Stimulated activated CD8-positive, alpha-beta memory T cell treated with anti-CD3 and anti-CD28 coated beads, Interleukin-12 subunit alpha, Interleukin-12 subunit beta, amount 100 ng/mL, for 4 hours (primary cell): ENCODE measurements around the gene ZNF423.

Source experiments
- DNase-seq: peaks from one replicate; pipeline ENCODE4 v3.0.0-alpha.2; 2020; ENCODE audit warnings: low read depth

Gene ZNF423

DNA sequence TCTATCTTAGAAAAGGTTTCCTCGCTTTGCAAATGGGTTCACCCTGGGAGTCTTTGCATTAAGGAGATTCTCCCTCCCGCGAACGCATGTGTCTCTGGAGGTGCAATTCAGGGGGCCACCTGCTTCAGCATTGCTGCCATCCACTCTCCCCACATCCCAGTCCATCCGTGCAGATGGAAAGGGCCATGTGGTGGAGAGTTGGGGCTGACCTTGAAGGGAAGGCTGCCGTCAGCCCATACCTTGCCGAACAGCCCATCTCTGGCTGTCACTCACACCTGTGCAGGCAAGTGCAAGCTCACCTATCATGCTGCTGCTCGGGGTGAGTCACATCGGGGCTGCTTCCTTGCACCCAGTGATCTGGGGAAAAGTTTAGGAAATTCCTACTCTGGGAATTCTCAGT, 106.1 kb downstream of the ZNF423 start:
- no peak for DNase-seq

DNA sequence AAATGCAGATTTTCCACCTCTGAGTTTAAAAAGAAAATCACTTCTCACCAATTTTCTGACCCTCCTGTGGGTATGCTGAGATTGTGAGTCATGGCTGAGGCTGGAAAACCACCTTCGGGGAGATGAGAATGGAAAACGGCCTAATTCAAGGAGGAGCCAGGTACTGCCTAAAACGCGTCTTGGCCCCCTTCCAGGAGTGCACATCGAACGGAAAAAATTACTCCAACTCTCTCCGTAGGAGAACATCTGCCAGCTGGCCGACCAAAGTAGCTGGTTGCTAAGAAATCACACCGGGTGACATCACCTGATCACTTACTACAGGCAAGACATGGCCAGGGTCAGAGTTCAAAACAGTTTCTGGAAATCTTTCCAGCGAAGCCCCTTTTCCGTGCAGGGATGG, 107.6 kb downstream of the ZNF423 start:
- no peak for DNase-seq

DNA sequence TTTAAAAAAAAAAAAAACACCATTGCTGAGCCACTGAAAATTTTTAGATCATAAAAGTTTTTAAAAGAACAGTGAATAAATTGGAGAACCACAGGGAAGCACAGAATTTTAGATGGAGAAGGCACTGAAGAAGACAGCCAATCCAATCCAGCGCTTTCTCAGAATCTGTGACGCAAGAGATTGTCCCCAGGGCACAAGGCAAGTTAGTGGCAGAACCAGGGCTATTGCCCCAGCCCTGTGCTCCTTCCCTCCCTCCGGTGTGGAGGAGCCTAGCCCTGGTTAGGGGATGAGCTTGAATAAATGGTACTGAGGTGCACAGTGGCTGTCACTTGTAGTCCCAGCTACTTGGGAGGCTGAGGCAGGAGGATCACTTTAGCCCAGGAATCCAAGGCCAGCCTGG, 108.3 kb downstream of the ZNF423 start:
- no peak for DNase-seq

DNA sequence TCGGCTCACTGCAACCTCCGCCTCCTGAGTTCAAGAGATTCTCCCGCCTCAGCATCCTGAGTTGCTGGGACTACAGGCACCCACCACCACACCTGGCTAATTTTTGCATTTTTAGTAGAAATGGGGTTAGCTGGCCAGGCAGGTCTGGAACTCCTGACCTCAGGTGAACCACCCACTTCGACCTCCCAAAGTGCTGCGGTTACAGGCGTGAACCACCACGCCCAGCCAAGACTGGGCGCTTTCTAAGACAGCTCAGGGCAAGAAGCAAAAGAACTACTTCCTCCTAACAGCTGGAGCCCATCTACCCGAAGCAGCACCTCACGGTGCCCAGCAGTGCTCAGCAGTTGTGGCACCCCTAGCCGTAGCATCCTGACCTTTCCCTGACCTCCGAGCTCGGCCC, 109.4 kb downstream of the ZNF423 start:
- no peak for DNase-seq

DNA sequence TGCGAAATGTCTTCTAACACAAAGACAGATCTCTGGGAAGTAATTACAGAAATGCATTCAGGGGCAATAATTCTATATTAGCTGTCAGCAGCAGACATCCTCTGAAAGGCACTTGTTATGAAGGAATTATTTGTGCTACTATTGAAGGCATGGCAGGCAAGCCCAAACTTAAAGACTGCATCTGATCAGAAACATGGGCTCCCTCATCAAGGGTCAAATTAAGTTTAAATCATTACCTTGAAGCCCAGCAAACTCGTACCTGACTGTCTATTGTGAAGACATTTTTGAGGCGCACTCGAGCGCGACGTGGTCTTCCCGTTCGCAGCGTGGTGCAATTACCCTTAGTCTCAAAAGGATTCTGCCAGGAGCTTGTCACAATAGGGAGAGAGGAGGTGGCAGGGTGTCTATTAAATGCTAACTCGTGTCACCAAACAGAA, 110.6 kb downstream of the ZNF423 start:
- no peak for DNase-seq

DNA sequence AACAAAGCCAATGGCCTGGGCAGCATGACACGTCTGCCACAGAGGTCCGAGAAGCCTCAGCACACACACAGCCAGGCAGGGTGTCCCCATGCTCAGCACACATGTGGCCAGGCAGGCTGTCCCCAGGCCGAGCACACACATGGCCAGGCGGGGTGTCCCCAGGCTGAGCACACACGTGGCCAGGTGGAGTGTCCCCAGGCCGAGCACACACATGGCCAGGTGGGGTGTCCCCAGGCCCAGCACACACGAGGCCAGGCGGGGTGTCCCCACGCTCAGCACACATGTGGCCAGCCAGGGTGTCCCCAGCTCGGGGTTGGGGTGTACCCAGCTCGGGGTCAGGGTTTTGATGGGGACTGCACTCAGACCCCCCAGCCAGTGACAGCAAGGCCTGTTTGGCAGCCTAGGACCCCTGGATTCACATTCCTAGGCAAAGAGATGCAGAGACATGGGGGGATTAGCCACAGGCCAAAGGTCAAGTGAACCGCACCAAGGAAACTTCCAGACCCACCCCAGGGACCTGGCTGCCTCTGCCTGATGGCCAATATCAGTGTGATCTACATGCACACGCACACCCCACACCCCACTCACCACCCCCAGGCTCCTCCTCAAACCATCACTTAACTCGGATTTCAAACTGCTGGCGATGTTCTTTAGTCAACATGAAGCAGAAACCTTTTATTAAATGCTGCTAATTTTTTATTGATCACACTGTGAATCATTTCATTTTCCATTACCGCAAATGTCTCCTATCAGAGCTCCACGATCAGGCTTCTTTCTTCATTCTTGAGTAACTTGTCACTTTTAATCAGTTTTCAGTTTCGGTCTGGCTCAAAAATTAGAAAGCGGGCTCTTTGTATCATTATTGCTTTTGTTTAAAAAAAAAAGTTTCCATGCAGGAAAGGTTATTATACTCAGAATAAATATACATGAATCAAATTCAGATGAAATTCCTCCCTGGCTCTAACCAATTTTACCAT, 111.4 kb downstream of the ZNF423 start:
- no peak for DNase-seq

DNA sequence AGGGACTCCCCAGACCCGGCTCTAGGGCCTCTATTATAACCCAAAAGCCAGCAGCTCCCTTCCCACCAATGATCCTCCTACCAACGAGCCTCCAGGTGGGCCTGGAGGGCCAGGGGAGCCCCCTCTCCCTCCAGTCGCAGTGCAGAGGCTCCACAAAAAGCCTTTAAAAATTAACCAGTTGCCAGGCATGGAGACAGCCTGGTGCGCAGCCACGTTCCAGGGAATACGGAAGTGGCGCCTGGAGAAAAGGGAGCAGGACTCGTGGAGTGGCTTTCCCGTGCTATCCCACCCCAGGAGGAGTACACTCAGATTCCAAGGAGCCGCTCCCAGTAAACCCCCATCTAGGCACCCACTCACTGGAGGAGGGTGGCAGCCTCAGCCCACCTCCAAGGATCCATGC, 112.3 kb downstream of the ZNF423 start:
- no peak for DNase-seq

DNA sequence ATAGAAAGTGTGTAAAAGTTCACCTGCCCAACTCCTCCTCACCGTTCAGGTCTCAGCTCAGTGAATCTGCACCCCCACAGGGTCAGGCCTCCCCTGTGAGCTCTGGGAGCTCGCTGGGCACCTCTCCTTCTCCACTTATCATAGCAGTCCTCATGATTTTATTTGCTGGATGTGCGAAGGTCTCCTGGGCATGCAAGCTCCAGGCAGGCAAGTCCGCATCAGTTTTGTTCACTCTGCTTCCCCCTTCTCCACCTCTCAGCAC, 112.8 kb downstream of the ZNF423 start:
- DNase-seq: no peak

DNA sequence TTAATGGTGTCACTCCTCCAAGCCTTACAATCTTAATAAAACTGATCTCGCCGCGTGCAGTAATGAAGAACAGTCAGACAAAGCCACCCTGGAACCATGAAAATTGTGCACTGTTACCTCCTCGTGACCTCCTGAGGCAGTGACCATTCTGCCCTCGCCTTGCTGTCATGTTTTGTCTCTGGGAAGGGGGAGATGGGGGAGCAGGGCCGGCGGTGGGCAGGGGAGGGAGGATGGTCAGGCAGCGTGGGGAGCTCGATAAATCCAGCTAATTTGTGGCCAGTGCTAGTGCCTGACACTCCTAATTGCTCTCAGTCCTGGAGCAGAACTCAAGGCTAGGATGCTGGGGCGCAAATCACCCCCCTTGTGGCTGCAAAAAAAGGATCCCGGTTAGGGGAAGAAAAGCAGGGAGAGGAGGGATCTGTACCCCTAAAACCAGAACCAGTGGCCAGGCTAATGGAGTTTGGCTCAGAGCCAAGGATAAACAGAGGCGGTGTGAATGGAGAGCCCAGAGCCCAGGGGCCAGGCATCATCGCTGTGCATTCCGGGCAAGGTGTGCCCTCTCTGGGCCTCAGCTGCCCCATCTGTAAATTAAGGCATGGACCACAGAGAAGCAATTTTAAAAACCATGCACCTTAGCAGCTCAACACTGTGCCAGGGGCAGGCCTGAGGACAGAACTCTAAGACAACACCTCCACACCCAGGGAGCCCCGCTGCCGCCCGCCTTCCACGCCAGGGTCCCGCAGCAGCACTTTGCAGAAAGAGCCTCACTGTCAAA, 113.3 kb downstream of the ZNF423 start:
- no peak for DNase-seq

DNA sequence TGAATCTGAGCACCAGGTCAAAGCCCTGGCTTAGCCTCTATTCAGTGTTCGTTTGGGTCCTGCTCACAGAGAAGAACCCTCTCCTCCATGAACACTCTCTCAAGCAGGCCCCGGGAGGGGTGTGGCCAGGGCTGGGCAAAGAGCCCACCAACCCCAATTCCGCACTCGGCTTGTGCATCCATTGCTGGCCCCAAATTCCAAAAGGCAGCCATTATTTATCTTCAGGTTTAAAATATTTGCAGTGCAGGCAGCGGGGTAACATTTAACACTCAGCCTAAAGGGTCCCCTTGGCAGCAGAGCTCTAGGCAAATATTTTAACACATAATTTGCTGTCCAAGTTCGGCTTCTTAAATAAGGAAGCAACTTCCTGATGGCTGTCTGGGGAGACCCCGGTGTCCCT, 115.7 kb downstream of the ZNF423 start:
- no peak for DNase-seq

DNA sequence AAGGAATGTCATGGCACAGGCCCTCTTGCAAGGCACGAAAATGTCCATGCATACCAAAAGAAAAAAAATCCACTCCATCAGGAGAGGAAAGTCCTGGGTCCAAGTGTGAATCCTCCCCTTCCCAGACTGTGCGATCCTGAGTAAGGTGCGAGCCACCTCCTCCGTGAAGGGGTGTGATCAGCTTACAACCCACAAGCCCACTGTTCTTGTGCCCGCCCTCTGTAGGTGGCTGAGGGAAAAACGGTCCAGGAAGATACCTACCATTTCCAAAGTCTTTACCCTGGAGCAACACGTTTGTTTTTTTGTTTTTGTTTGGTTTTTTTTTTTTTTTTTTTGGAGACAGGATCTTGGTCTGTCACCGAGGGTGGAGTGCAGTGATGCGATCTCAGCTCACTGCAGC, 116.5 kb downstream of the ZNF423 start:
- DNase-seq: no peak

DNA sequence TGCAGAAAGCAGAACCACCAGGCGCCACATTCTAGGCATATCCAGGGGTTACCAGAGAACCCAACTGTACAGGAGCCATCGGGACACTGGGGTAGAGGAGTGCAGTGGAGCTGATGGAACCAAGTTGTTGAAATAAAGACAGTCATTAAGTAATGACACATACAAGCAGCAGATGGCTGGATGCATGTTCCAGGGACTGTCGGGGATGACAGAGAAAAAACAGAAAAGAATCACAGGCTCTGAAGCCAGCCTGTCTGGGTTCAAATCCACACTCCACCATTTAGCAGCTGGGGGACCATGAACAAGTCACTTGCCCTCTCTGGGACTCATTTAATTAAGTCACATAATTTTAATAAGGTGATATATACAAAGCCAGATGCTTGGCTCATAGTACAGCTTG, 117.1 kb downstream of the ZNF423 start:
- no peak for DNase-seq

DNA sequence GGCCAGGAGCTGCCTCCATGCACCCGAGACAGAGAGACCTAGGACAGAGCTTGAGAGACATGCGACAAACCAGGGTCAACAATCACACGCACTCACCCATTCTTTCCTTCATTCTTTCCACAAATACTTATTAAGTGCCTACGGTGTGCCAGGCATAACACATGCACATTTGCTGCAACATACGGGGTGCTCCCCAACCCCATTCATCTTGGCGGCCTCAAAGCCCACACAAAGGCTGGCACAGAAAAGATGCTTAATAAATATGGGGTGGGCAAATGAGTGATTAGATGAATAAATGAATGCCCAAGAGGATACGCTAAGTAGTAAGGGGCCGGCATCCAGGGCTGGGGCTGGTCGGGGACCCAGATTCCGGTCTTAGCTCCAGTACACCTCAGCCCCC, 117.9 kb downstream of the ZNF423 start:
- DNase-seq: no peak

DNA sequence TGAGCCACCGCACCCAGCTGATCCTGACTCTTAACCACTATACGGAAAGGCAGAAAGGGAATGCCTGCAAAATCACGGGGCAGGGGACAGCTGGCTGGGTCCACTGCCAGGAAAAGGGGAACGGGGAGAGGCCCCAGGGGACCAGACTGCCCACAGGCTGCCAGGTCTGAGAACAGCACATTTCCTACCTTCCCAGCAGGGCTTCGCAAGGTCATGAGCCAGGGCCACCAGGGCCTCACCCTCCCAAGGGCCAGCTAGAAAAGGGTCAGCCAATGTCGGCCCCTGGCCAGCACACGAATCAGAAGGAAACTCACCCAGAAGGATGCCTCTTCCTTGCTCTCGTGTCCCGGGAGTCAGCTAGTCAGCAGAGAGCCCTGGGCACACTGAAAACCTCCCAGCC, 118.4 kb downstream of the ZNF423 start:
- no peak for DNase-seq

DNA sequence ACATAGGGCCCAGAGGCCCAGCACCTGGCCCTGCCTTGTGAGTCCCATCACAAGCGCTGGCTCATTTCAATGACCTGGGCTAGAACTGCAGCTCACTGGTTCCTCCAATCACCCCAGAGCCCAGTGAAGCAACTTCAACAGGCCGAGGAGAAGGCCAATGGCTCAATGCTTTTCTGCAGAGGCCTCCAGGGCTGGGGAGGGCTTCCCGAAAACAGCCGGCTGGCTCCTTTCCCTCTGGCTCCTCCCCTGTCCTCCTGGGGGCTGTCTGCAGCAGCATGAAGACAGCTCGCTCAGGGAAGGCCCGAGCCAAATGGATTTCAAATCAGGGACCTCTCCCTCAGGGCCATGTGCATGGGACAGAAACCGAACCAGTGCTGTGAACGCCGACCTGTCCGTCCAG, 121.6 kb downstream of the ZNF423 start:
- DNase-seq: no peak

DNA sequence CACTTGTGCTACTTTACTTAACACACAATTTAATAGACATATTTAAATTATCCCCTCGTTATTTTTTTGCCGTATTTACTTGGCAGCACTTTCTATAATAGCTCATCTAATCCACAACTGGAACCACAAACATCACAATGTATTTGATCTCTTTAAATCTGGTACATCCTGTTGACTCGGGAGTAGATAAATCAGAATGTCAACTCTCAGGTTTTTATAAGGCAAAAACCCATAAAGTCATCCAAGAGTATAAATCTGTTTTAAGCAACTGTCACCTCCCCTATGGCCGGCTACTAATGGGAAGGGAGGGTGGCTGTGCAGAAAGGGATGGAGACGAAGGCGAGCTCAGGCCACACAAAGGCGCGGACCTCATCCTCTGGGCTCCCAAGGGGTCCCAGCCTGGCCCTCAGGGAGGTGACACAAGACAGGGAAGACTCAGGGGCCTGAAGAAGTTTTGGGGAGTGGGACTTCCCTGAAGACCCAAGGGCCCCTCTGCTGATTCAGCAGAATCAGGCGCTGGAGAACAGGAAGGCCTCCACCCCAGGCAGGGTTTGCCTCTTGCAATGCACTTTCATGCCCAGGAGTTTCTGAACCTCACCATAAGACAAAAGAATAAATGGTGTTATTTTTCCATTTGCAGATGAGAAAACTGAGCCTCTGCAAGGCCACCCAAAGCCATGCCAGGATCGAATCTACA, 122.5 kb downstream of the ZNF423 start:
- DNase-seq: no peak

DNA sequence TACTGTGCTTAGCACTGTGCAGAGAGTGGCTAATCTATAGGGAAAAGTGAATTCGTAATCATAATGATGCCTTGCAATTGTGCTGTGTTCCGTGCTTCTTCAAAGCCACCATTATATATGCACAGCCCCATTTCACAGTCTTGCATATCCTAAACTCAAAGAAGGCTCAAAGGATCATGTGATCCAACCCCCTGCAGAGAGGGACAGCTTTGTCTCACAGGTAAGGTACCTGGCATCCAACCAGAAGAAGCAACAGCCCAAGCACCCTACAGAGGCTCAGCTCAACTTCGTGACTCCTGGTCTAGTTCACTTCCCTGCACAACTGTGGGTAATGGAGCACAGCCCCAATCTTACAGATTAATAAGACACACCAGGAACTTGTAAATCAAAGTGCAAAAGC, 124.0 kb downstream of the ZNF423 start:
- no peak for DNase-seq

DNA sequence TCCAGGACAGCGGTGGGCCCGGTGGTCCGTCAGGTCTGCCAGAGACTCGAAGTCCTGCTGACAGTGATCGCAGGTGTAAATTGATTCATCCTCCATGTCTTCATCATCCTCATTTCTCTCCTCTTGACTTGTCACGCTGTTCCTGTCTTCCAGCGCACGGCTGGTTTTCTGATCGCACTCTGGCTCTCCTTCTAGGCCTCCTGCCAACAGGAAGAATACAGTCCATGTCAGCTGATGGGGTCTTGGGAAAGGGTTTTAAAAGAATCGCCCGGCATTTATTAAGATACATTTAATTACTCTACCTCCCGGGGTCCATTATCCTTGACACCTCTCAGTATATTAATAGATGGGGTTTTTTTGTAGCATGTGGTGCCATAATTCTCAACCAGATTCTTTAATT, 125.1 kb downstream of the ZNF423 start:
- DNase-seq: no peak

DNA sequence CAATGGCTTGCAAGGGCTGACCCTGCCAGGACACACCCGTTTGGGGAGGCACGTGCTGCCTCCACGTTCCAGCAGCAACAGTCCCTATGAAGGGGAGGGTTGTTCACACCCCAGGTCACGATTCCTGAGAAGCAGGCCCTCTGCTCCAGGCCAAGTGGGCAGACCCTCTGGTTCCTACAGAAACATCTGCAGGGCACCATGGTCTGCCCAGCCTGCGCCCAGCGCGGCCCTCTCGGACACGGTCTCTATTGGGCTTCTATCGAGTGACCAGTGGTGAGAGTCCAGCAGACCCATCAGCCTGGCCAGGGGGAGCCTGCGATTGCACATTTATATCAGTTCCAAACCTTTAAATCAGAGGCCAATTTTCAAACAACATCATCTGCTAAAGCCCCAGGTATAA, 128.3 kb downstream of the ZNF423 start:
- no peak for DNase-seq

DNA sequence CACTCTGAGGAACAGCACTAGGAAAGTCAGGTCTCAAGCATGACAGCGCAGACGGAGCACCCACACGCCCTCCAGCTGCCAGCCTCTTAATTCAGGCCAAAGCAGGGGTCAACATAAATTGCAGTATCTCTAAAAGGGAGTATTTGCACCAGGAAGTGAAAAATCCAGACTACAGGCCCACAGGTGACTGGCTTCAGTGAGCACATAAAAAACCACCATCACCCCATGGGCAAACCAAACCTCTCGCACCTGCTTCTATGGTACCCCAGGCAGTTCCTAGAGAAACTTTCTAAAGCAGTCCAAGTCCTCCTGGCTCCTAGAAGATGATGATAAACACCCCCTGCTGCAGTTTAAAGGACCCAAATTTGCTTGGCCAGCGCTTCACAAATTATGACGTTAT, 129.8 kb downstream of the ZNF423 start:
- DNase-seq: no peak

DNA sequence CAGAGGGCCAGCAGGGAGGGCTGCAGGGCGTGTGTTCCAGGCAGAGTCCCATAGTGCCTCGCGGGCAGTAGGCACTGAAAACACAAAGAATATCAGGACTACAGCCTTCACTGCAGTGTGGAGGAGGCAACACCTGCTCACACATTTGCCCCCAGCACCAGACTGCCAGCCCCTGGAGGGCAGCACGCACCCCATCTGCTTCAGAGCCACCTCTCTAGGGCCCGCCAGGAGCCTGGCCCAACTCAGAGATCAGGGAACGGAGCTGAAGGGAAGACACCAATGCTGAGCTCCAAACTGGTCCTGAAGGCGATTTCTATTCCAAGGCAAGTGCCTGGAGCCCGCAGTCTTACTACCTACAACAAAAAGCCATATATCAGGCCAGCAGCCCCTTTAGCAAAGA, 130.3 kb downstream of the ZNF423 start:
- no peak for DNase-seq

DNA sequence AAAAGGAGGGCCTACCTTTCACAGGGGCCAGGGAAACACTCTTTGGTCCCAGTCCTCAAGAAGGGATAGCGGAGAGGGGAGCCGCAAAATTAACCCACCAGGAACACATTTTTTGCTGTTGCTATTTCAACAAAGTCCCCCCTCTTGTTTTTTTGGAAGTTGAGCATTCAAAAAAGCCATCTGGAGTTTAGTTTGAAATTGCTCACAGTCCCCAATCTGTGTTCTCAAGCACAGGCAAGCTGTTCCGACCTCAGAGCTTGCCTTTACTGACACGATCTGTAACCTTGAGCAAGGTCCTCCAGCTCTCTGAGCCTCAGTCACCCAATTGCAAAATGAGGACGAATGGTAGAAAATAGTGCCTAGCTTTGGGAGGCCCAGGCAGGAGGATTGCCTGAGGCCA, 131.1 kb downstream of the ZNF423 start:
- DNase-seq: no peak

DNA sequence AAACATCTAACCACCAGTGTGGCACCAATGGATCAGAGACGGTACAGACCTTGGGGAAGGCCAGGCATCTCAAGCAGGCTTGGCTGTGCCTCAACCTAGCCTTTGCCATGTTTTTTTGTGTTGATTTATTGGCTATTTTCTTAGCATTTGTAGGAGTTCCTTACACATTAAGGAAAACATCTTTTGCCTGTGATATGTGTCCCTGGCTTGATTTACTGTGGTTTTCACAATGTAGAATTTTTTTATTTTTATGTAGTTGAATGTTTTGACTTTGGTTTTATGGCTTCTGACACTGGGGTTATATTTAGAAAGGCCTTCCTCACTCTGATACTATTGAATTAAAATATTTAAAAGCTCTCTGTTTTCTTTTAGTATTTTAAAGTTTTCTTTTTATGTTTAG, 132.6 kb downstream of the ZNF423 start:
- no peak for DNase-seq
